Dermis blood vessel endothelial cell (primary cell): ENCODE results near the gene MYLIP. TPM values are rescaled to one million over a fixed set of nuclear protein-coding genes. Genes with fewer than 3 reads are reported as not detected.
A peak's percentile ranks its signal among the peaks of the same experiment; 100 is the strongest.
"Not testable (repeated sequence)": the region's sequence is repeated elsewhere in the genome, so short reads cannot be mapped to it uniquely, and the experiment has no call there.

Experiments used
- DNase-seq: peaks from one replicate; pipeline ENCODE4 v3.0.0; 2010
- total RNA-seq: library from RNA; depleted of rRNA; stranded (reverse); fragments of >200 nt; gene quantifications from 2 replicates; pipeline ENCODE4 v1.2.3, GENCODE V29; 2014

The MYLIP gene
- total RNA-seq, 1 donor from 2014 or later, result 54.8 TPM

DNA sequence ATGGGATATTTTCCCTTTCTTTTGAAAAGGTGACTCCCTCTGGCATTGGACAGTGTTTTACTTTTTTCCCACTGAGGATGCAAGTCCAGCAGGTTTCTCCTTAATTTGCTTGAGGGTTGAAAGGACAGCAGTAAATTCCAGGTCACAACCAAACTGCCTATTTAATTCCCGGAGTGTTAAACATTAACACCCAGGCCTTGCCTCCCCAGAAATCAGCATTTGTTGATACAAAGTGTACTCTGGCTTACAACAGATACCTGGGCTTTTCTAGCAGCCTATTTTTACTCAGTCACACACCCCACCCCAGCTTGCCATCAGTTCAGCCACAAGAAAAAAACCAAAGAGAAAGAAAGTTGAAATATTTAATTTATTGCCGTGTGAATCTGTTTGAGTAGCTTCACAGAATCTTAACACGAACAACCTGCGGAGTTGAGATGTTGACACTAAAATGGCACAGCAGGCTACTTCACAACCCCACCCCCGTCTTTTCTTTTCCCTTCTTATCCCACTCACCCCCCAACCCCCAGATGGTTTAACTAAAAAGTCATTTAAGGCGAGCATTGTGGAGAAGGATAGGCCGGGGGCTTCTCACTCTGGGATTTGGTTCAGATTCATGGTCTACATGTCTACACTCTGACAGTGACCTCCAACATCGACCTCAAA lies 45.7 kb downstream of the MYLIP start:
- DNase-seq, result no peak

DNA sequence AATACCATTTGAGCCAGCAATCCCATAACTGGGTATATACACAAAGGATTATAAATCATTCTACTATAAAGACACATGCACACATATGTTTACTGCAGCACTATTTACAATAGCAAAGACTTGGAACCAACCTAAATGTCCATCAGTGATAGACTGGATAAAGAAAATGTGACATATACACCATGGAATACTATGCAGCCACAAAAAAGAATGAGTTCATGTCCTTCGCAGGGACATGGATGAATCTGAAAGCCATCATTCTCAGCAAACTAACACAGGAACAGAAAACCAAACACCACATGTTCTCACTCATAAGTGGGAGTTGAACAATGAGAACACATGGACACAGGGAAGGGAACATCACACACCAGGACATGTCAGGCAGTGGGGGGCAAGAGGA lies 47.7 kb downstream of the MYLIP start:
- DNase-seq, result not testable (repeated sequence)

DNA sequence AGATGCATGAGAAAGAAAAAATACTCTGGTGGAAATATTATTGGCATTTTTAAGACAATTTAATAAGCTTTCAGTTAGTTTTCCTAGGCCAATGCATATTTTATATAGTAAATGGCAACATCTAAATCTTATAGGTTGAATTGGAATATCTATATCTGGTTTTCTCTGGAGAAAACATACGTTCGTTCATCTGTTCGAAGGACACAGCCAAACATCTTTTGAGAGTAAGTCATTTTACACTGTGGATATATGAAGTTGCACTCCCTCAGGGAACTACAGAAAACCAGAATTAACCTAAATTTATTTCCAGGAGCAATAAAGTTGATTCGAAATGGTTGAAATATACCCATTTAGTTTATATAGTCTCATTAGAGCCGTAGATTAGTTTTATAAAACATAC lies 49.0 kb downstream of the MYLIP start:
- no peak for DNase-seq

DNA sequence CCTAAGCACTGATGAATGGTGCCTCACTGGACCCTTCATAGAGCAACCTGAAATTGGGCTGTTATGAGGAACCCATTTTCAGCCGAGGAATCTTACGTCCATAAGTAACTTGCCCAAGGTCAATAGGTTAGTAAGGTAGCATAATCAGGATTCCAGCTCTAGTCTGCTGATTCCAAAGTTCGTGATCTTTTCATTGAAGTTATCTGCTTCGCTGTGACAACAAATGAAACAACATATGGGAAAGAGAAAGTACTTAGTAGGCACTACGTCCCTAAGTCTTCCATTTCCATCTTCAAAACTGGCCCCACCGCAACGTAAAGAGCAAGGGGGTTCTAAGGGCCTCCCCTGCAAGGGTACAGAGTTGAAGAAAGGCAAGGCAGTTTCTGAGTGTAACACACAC lies 49.5 kb downstream of the MYLIP start:
- DNase-seq, result no peak

DNA sequence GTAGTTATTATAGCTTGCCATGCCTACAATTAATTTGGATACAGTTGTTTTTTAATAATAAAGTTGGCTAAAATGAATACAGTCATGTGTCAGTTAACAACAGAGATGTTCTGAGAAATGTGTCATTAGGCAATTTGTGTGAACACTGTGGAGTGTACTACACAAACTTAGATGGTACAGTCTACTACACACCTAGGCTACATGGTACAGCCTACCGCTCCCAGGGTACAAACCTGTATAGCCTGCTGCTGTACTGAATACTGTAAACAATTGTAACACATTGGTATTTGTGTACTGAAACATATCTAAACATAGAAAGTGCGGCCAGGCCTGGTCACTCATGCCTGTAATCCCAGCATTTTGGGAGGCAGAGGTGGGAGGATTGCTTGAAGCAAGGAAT lies 50.2 kb downstream of the MYLIP start:
- no peak for DNase-seq

DNA sequence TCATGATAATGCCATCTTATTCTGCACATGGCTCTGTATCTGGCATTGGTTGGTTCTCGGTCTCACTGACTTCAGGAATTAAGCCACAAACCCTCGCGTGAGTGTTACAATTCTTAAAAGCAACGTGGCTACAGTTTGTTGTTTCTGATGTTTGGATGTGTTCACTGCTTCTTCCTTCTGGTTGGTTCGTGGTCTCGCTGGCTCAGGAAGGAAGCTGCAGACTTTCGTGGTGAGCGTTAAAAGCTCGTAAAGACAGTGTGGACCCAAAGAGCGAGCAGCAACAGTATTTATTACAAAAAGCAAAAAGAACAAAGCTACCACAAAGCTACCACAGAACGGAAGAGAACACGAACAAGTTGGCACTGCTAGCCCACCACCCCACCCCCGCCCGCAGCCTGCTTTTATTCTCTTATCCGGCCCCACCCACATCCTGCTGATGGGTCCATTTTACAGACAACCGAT lies 51.1 kb downstream of the MYLIP start:
- DNase-seq, result no peak

DNA sequence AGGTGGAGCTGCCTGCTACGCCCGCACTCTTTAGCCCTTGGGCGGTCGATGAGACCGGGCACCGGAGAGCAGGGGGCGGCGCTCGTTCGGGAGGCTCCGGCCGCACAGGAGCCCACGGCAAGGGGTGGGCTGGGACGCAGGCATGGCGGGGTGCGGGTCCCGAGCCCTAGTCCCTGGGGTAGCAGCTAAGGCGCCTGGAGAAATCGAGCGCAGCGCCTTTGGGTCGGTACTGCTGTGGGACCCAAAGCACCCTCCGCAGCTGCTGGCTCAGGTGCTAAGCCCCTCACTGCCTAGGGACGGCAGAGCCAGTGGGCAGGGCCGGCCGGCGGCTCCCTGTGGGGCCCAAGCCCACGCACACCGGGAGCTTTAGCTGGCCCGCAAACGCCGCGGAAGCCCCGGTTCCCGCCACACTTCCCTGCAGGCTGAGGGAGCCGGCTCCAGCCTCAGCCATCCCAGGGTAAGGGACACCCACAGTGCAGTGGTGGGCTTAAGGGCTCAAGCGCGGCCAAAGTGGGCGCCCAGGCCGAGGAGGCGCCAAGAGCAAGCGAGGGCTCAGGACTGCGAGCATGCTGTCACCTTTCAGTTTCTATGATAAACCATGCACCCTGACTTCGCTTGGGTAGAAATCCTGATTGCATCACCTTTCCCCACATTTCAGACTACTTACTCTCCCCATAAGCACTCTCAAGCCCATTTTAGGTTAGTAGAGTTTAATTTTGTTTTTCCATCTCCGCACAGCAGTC lies 52.0 kb downstream of the MYLIP start:
- DNase-seq, result no peak

DNA sequence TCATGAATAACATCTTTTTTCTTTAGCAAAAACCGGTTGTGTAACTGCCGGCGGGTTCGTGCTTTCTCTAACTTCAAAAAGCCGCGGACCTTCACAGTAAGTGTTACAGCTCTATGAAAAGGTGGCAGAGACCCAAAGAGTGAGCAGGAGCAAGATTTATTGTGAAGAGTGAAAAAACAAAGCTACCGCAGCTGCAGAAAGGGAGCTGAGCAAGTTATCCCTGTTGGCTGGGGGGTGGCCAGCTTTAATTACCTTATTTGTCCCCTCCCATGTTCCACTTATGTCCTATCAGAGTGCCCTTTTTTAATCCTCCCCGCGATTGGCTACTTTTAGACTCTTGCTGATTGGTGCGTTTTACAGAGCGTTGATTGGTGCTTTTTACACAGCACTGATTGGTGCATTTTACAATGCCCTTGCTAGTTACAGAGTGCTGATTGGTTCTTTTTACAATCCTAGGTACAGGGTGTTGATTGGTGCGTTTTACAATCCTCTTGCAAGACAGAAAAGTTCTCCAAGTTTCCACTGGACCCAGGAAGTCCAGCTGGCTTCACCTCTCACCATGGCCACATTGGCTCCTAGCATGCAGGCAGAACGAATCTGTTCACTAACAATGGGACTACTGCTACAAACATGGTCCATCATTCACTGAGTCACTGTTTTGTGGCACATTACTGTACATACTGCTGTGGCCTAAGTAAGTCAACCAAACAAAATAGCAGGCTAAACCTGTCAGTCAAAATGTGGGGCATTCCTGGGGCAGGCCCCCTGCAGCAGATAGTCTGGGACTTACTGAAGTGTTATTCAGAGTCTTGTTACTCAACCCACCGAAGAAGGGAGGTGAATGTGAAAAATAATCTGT lies 52.8 kb downstream of the MYLIP start:
- DNase-seq, result no peak

DNA sequence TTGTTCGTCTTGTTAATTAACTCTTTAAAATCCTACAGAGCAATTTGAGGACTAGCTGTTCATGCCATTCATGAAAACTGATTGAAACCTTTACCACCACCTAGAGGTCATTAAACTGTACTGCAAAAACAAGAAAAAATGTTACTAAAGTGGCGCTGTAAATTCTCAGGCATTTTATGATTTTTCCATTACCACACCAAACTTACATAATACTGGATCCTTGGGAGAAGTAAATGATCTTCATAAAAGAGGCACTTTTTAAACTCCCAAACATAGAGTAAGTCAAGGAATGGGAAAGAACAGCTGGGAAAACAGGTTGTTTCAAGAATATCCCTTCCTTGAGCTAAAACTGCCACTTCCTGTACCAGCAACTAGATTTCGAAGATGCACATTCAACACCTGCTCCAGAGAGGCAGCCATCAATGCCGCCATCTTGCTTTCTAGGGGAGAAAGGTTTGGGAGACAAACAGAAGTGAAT lies 54.3 kb downstream of the MYLIP start:
- peak; percentile 75 for DNase-seq

DNA sequence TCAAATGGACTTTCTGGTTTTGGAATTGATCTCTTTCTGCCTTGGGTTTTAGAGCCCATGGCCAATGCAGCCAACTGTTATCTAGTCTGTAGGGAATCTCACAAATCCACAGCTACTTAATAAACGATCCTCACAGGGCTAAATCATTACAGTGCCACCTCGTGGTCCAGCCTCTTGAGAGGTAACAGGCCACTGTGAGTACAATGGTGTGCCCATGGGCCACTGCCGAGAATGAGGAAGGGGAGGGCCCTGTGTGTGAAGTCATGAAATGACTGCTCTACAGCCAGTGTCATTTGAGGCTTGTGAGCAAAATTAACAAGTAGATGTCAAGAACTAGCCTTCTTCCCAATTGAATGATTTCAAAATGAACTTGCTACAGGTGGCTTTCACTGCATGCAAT lies 55.2 kb downstream of the MYLIP start:
- peak; percentile 67 for DNase-seq

DNA sequence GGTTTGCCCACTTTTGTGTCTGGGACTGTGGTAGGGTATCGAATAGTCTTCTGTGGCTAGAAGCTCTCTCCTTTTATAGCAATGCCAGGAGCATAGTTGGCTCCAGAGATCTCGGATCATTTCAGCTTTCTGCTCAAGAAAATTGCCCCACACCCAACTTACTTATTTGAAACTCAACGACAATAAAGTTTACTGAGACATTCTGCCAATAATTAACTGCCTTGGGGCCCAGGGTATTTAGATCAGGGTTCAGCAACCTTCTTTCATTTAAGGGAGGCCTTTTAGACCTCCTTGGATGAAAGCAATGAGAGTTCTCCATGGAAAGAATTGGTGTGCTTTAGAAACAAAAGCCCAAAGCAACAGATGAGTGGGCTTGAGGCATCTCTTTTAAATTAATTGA lies 55.7 kb downstream of the MYLIP start:
- no peak for DNase-seq

DNA sequence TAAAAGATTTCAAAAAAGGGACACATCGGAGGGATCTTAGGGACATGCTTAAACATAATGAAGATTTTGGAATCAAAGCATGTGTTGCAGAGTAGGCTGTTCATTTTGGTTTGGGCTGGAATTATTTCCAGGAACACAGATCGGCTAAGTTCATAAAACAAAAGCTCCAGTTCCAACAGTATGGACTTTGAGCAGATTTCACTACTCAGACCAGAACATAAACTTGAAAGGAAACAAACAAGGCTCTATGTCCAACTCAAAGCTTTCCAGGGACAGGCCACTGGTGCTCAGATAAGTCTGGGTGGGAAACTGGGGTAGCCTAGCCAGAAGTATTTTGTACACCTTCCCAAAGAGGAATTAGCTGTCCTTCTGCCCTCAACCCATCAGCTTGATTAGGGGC lies 58.3 kb downstream of the MYLIP start:
- no peak for DNase-seq

DNA sequence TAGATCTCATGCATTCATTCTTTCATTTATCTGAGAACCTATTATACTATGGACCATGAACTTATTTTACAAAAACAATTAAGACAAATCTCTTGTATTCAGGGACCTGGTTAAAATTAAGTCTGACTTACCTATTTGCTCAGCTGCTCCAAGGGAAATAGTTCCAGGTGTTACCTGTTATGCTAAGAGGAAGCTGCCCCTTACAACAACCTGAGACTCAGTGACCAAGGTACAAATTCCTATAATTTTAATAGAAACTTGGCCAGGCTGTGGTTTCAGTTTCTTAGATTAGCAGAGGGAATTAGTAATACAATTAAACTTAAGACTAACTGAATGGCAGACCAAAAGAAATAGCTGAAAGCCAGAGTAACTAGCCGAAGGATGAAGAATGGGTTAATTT lies 61.3 kb downstream of the MYLIP start:
- no peak for DNase-seq

DNA sequence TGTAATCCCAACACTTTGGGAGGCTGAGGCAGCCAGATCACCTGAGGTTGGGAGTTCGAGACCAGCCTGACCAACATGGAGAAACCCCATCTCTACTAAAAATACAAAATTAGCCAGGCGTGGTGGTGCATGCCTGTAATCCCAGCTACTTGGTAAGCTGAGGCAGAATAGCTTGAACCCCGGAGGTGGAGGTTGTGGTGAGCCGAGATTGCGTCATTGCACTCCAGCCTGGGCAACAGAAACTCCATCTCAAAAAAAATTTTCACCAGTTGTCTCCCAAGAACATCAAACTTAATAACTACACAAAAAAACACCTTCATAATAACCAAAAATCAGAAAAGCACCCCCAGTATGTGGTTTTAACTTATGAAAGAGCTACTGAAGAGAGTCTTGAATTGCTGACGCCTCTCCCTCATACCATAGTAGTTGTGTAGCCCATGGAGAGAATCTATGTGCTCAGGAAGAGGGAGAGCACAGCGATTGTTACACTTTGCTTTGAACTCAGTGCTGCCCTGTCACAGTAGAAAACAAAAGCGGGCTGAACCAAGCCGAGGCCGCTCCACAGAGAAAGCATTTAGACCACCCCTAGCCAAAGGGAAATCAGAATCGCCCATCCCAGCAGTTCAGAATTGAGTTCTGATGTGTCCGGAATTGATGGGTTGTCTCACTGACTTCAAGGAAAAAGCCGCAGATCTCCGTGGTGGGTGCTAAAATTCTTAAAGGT lies 67.5 kb downstream of the MYLIP start:
- DNase-seq, result no peak

DNA sequence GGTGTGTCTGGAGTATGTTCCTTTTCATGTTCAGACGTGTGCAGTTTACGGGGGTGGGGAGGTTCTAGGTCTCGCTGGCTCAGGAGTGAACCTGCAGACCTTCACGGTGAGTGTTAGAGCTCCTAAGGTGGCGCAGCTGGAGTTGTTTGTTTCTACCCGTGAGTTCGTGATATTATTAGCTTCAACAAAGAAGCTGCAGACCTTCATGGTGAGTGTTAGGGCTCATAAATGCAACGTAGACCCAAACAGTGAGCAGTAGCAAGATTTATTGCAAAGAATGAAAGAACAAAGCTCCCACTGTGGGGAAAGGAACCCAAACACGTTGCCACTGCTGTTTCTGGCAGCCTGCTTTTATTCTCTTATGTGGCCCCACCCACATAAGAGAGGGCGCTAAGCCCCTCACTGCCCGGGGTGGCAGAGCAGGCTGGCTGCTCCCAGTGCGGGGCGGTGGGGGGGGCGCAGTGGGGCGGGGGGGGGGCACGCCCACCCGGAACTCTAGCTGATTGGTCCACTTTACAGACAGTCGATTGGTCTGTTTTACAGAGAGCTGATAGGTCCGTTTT lies 68.2 kb downstream of the MYLIP start:
- no peak for DNase-seq

Other genes with a start within 250 kb of the MYLIP start
- gene GMPR, start 109.5 kb downstream of the MYLIP start, total RNA-seq, result 26.0 and 29.2 TPM in 2 replicates